ENCODE data around the gene SERTAD4. TPM values are rescaled to one million over a fixed set of nuclear protein-coding genes. Genes with fewer than 3 reads are reported as not detected.
"Not testable (repeated sequence)": the region's sequence is repeated elsewhere in the genome, so short reads cannot be mapped to it uniquely, and the experiment has no call there.

Gene SERTAD4
- total RNA-seq = 1.6 TPM

- no peaks in the 10 kb centered on the region for H3K9me3 ChIP-seq (ENCODE audit: control insufficient read depth in 3 of 3, low read length in 3 of 3)
- H3K9ac ChIP-seq (ENCODE audit: low read depth in 1 of 3, low read length in 3 of 3) = peak within 1 kb of the TSS in 2 of 3 donors; percentile 45 to 76
- peaks cover 11 to 21% (median 12%) of the 10 kb centered on the region in 3 donors for H3K4me1 ChIP-seq (ENCODE audit: control insufficient read depth in 3 of 3, insufficient read depth in 3 of 3, low read length in 3 of 3)
- H3K27me3 ChIP-seq (ENCODE audit: control insufficient read depth in 3 of 3, insufficient read depth in 3 of 3, low read length in 3 of 3) = peaks cover 19 to 41% (median 20%) of the 10 kb centered on the region in 3 donors
- H3K4me3 ChIP-seq (ENCODE audit: low read length in 3 of 3) = peak within 1 kb of the TSS; percentile 60 to 73 (median 72)
- H3K36me3 ChIP-seq (ENCODE audit: control insufficient read depth in 3 of 3, insufficient read depth in 3 of 3, low read length in 3 of 3) = no peaks in the 10 kb centered on the region
- no peak within 1 kb of the TSS for H3K27ac ChIP-seq (ENCODE audit: low read depth, low read length)
Observed at GRCh38 chr1:210232511-210233215, at the start of gene SERTAD4. TSS of gene SERTAD4 (plus strand) at chr1:210232796. CDS start at chr1:210237961, 5,165 bp downstream.

- H3K4me3 ChIP-seq (ENCODE audit: low read length in 3 of 3) = no peak overlapping the region
- H3K27ac ChIP-seq (ENCODE audit: low read depth, low read length) = no peak overlapping the region
- H3K9me3 ChIP-seq (ENCODE audit: control insufficient read depth in 3 of 3, low read length in 3 of 3) = no peaks in the 10 kb centered on the region
- H3K4me1 ChIP-seq (ENCODE audit: control insufficient read depth in 3 of 3, insufficient read depth in 3 of 3, low read length in 3 of 3) = no peaks in the 10 kb centered on the region
- no peaks in the 10 kb centered on the region for H3K27me3 ChIP-seq (ENCODE audit: control insufficient read depth in 3 of 3, insufficient read depth in 3 of 3, low read length in 3 of 3)
- H3K9ac ChIP-seq (ENCODE audit: low read depth in 1 of 3, low read length in 3 of 3) = no peak overlapping the region
- H3K36me3 ChIP-seq (ENCODE audit: control insufficient read depth in 3 of 3, insufficient read depth in 3 of 3, low read length in 3 of 3) = no peaks in the 10 kb centered on the region
Observed at GRCh38 chr1:210185063-210185462, 47.5 kb upstream of the SERTAD4 start.

DNA sequence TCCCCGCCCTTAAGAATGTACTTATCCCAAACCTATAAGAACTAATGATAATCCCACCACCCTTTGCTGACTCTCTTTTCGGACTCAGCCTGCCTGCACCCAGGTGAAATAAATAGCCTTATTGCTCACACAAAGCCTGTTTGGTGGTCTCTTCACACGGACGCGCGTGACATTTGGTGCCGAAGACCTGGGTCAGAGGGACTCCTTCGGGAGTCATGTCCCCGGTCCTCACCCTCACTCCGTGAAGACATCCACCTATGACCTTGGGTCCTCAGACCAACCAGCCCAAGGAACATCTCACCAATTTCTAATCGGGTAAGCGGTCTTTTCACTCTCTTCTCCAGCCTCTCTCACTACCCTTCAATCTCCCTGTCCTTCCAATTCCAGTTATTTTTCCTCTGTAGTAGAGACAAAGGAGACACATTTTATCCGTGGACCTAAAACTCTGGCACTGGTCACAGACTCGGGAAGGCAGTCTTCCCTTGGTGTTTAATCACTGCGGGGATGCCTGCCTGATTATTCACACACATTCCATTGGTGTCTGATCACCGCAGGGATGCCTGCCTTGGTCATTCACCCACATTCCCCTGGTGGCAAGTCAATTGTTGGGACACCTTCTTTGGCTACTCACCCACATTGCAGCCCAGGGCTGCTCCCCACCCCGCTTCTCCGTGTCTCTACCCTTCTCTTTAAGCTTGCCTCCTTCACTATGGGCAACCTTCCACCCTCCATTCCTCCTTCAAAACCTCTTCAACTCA lies 44.6 kb upstream of the SERTAD4 start:
- H3K9ac ChIP-seq (ENCODE audit: low read depth in 1 of 3, low read length in 3 of 3); H3K9me3 ChIP-seq (ENCODE audit: control insufficient read depth in 3 of 3, low read length in 3 of 3); H3K36me3 ChIP-seq (ENCODE audit: control insufficient read depth in 3 of 3, insufficient read depth in 3 of 3, low read length in 3 of 3); H3K4me1 ChIP-seq (ENCODE audit: control insufficient read depth in 3 of 3, insufficient read depth in 3 of 3, low read length in 3 of 3); H3K27me3 ChIP-seq (ENCODE audit: control insufficient read depth in 3 of 3, insufficient read depth in 3 of 3, low read length in 3 of 3); H3K4me3 ChIP-seq (ENCODE audit: low read length in 3 of 3); H3K27ac ChIP-seq (ENCODE audit: low read depth, low read length): not testable (repeated sequence)

DNA sequence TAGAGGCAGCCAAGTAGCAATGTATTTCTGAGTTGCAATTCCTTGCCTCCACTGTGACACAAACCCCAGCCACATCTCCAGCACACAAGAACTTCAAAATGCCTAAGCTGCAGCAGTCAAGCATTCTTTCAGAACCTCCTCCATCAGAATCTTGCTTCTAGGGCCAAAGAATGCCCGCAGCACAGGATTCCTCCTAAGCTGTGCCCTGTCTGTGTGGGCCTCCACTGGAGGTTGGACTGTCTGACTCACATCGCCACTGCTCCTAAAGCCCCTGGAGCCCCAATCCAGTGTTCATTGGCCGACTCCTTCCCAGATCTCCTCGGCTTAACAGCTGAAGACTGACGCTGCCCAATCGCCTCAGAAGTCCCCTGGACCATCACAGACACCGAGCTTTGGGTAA lies 43.2 kb upstream of the SERTAD4 start:
- Histone ChIP-seq H3K27ac (ENCODE audit: low read depth, low read length) (no peak overlapping the region), H3K27me3 (ENCODE audit: control insufficient read depth in 3 of 3, insufficient read depth in 3 of 3, low read length in 3 of 3) (no peaks in the 10 kb centered on the region), H3K4me3 (ENCODE audit: low read length in 3 of 3) (no peak overlapping the region), H3K9ac (ENCODE audit: low read depth in 1 of 3, low read length in 3 of 3) (no peak overlapping the region), H3K9me3 (ENCODE audit: control insufficient read depth in 3 of 3, low read length in 3 of 3) (no peaks in the 10 kb centered on the region), H3K36me3 (ENCODE audit: control insufficient read depth in 3 of 3, insufficient read depth in 3 of 3, low read length in 3 of 3) (no peaks in the 10 kb centered on the region), H3K4me1 (ENCODE audit: control insufficient read depth in 3 of 3, insufficient read depth in 3 of 3, low read length in 3 of 3) (no peaks in the 10 kb centered on the region)

DNA sequence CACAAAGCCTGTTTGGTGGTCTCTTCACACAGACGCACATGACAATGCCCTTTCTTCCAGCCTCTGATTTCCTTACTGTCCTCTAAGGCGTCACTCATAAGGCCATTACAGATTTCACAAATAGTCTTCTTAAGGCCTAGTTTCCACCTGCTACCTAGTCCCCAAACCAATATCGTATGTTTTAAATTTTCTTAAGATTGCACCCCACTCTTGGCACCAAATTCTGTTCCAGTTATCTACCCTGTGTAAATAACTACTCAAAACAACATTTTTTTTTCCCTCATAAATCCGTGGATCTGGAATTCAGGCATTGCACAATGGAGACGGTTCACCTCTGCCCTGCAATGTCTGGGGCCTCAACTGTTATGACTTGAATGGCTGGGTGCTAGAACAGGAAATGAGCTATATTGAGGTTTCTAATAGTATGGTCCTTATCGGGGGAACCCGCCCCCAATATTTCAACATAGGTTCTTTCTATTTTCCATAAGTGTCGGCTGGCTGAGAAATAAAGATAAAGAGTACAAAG lies 36.9 kb upstream of the SERTAD4 start:
- H3K9ac ChIP-seq (ENCODE audit: low read depth in 1 of 3, low read length in 3 of 3) = no peak overlapping the region
- H3K9me3 ChIP-seq (ENCODE audit: control insufficient read depth in 3 of 3, low read length in 3 of 3) = peaks cover 0 to 2% (median 0%) of the 10 kb centered on the region in 3 donors
- H3K27me3 ChIP-seq (ENCODE audit: control insufficient read depth in 3 of 3, insufficient read depth in 3 of 3, low read length in 3 of 3) = no peaks in the 10 kb centered on the region
- H3K4me1 ChIP-seq (ENCODE audit: control insufficient read depth in 3 of 3, insufficient read depth in 3 of 3, low read length in 3 of 3) = no peaks in the 10 kb centered on the region
- no peaks in the 10 kb centered on the region for H3K36me3 ChIP-seq (ENCODE audit: control insufficient read depth in 3 of 3, insufficient read depth in 3 of 3, low read length in 3 of 3)
- H3K4me3 ChIP-seq (ENCODE audit: low read length in 3 of 3) = no peak overlapping the region
- H3K27ac ChIP-seq (ENCODE audit: low read depth, low read length) = no peak overlapping the region

- not testable (repeated sequence) for H3K36me3 ChIP-seq (ENCODE audit: control insufficient read depth in 3 of 3, insufficient read depth in 3 of 3, low read length in 3 of 3); H3K9ac ChIP-seq (ENCODE audit: low read depth in 1 of 3, low read length in 3 of 3); H3K27me3 ChIP-seq (ENCODE audit: control insufficient read depth in 3 of 3, insufficient read depth in 3 of 3, low read length in 3 of 3); H3K9me3 ChIP-seq (ENCODE audit: control insufficient read depth in 3 of 3, low read length in 3 of 3); H3K4me3 ChIP-seq (ENCODE audit: low read length in 3 of 3); H3K27ac ChIP-seq (ENCODE audit: low read depth, low read length); H3K4me1 ChIP-seq (ENCODE audit: control insufficient read depth in 3 of 3, insufficient read depth in 3 of 3, low read length in 3 of 3)
Observed at GRCh38 chr1:210196266-210196665, 36.3 kb upstream of the SERTAD4 start.

DNA sequence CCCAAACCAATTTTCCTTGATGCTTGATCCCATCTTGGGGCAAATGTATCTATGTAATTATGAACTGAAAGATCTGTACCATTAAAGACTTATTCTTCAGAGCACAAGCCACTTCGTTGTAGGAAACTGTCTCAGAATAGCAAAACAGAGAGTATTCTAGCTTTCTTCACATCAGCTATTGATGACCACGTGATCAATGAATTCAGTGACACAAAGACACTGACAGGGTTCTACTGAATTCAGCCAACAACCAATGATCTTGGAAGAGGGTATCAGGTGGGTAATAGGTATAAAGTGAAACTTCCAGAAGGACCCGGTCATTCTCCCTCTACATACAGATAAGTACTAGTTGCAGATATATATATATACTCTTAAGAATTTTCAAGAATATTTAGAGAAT lies 33.8 kb upstream of the SERTAD4 start:
- Histone ChIP-seq H3K27ac (ENCODE audit: low read depth, low read length) (no peak overlapping the region), H3K36me3 (ENCODE audit: control insufficient read depth in 3 of 3, insufficient read depth in 3 of 3, low read length in 3 of 3) (no peaks in the 10 kb centered on the region), H3K9ac (ENCODE audit: low read depth in 1 of 3, low read length in 3 of 3) (no peak overlapping the region), H3K9me3 (ENCODE audit: control insufficient read depth in 3 of 3, low read length in 3 of 3) (peaks cover 0 to 2% (median 0%) of the 10 kb centered on the region in 3 donors), H3K4me3 (ENCODE audit: low read length in 3 of 3) (no peak overlapping the region), H3K27me3 (ENCODE audit: control insufficient read depth in 3 of 3, insufficient read depth in 3 of 3, low read length in 3 of 3) (no peaks in the 10 kb centered on the region), H3K4me1 (ENCODE audit: control insufficient read depth in 3 of 3, insufficient read depth in 3 of 3, low read length in 3 of 3) (no peaks in the 10 kb centered on the region)

- Histone ChIP-seq H3K27me3 (ENCODE audit: control insufficient read depth in 3 of 3, insufficient read depth in 3 of 3, low read length in 3 of 3) (no peaks in the 10 kb centered on the region), H3K9ac (ENCODE audit: low read depth in 1 of 3, low read length in 3 of 3) (no peak overlapping the region), H3K4me1 (ENCODE audit: control insufficient read depth in 3 of 3, insufficient read depth in 3 of 3, low read length in 3 of 3) (no peaks in the 10 kb centered on the region), H3K27ac (ENCODE audit: low read depth, low read length) (no peak overlapping the region), H3K36me3 (ENCODE audit: control insufficient read depth in 3 of 3, insufficient read depth in 3 of 3, low read length in 3 of 3) (no peaks in the 10 kb centered on the region), H3K4me3 (ENCODE audit: low read length in 3 of 3) (no peak overlapping the region), H3K9me3 (ENCODE audit: control insufficient read depth in 3 of 3, low read length in 3 of 3) (peaks cover 0 to 2% (median 0%) of the 10 kb centered on the region in 3 donors)
Observed at GRCh38 chr1:210200124-210200736, 32.4 kb upstream of the SERTAD4 start.

DNA sequence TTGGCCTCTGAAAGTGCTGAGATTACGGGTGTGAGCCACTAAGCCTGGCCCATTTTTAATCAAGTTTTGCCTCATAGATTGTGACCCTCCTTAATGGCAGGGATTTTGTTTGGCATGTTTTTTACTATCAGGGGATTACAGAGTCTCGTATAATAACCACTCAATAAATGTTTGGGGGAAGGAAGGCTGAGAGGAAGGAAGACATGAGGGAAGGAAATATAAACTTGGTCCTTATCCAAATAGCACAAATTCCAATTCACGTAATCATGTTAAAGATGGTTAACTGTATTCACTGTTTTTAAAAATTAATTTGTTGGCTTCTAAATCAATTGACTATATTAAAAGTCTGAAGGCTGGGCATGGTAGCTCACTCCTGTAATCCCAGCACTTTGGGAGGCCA lies 30.9 kb upstream of the SERTAD4 start:
- no peaks in the 10 kb centered on the region for H3K4me1 ChIP-seq (ENCODE audit: control insufficient read depth in 3 of 3, insufficient read depth in 3 of 3, low read length in 3 of 3)
- H3K27me3 ChIP-seq (ENCODE audit: control insufficient read depth in 3 of 3, insufficient read depth in 3 of 3, low read length in 3 of 3) = no peaks in the 10 kb centered on the region
- H3K4me3 ChIP-seq (ENCODE audit: low read length in 3 of 3) = no peak overlapping the region
- no peak overlapping the region for H3K27ac ChIP-seq (ENCODE audit: low read depth, low read length)
- no peaks in the 10 kb centered on the region for H3K9me3 ChIP-seq (ENCODE audit: control insufficient read depth in 3 of 3, low read length in 3 of 3)
- H3K9ac ChIP-seq (ENCODE audit: low read depth in 1 of 3, low read length in 3 of 3) = no peak overlapping the region
- no peaks in the 10 kb centered on the region for H3K36me3 ChIP-seq (ENCODE audit: control insufficient read depth in 3 of 3, insufficient read depth in 3 of 3, low read length in 3 of 3)

Data from skeletal muscle tissue (tissue), 4 donors.